SK-N-SH (cell line): Measurements from ENCODE around the gene RSPO4.

ENCODE experiments used
- EP300 ChIP-seq, 2 experiments: IDR thresholded peaks; 2 replicates each; pipeline versions ENCODE4 v1.4.0 to v1.6.1; 2012; ENCODE audit warnings: borderline replicate concordance in 1 of 2, low read depth in 1 of 2, low read length in 1 of 2
- EZH2phosphoT487 ChIP-seq: fragments of 200-600 bp; sonication (generic); IDR thresholded peaks from 2 replicates; pipeline ENCODE4 v1.6.1; 2017; ENCODE audit warnings: low read depth, mixed run types, mild to moderate bottlenecking, antibody characterized with exemption, moderate library complexity, borderline replicate concordance
- FOXJ3 ChIP-seq: sonication (generic); formaldehyde crosslinking; IDR thresholded peaks from 2 replicates; pipeline ENCODE4 v1.5.1; 2020; ENCODE audit warnings: mild to moderate bottlenecking, missing genetic modification reagents
- FOXM1 ChIP-seq: IDR thresholded peaks from 2 replicates; pipeline ENCODE4 v1.4.0; 2012; ENCODE audit warnings: low read depth, mild to moderate bottlenecking
- MXI1 ChIP-seq: IDR thresholded peaks from 2 replicates; pipeline ENCODE4 v1.6.1; 2012; ENCODE audit warnings: mild to moderate bottlenecking, low read depth, low read length, improper control_type of control experiment
- NRF1 ChIP-seq: IDR thresholded peaks from 2 replicates; pipeline ENCODE4 v1.6.1; 2012; ENCODE audit warnings: low read depth, mild to moderate bottlenecking, low read length
- POLR2AphosphoS5 ChIP-seq: IDR thresholded peaks from 2 replicates; pipeline ENCODE4 v1.6.1; 2012; ENCODE audit warnings: low read depth, low read length
- RAD21 ChIP-seq: IDR thresholded peaks from 2 replicates; pipeline ENCODE4 v1.6.1; 2012; ENCODE audit warnings: mild to moderate bottlenecking, low read length
- RCOR1 ChIP-seq: fragments of 150-350 bp; IDR thresholded peaks from 2 replicates; pipeline ENCODE4 v1.6.1; 2017; ENCODE audit warnings: antibody characterized with exemption, low read length
- TAF1 ChIP-seq: IDR thresholded peaks from 2 replicates; pipeline ENCODE4 v1.6.1; 2012; ENCODE audit warnings: low read depth, mild to moderate bottlenecking, low read length, moderate library complexity, borderline replicate concordance
- TEAD4 ChIP-seq: IDR thresholded peaks from 2 replicates; pipeline ENCODE4 v1.4.0; 2012; ENCODE audit warnings: mild to moderate bottlenecking, borderline replicate concordance; ENCODE audit not compliant: insufficient read depth
- TF ChIP-seq, protein P1 (sequence below): fragments of 200-600 bp; sonication (generic); IDR thresholded peaks from 2 replicates; pipeline ENCODE4 v1.6.1; 2017; ENCODE audit warnings: antibody characterized with exemption, mild to moderate bottlenecking, moderate library complexity
- TF ChIP-seq, protein P2 (sequence below): IDR thresholded peaks from 2 replicates; pipeline ENCODE4; 2012
- TF ChIP-seq, protein P3 (sequence below): IDR thresholded peaks from 2 replicates; pipeline ENCODE4 v1.6.1; 2012; ENCODE audit warnings: mild to moderate bottlenecking, low read depth, low read length, moderate library complexity

DNA sequence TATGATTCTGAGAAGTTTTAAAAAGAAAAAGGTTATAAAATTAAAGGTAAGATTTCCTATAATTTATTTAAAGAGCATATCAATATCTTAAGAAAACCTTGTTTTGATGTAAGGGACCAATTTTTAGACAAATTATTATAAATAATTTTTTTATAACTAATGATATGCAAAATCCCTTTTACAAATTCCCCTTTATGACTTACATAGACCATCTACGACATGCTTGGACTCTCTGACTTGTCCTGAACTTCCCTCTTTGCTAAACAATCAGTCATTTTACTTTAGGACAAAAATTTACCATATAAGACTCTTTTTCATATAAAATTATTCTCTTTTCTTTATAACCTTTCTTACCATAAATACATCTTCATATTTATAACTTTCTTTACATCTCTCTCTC is 70.7 kb downstream of the RSPO4 start:
- TF ChIP-seq TAF1: no peak
- no peak for TF ChIP-seq NRF1
- TF ChIP-seq, protein P1, sequence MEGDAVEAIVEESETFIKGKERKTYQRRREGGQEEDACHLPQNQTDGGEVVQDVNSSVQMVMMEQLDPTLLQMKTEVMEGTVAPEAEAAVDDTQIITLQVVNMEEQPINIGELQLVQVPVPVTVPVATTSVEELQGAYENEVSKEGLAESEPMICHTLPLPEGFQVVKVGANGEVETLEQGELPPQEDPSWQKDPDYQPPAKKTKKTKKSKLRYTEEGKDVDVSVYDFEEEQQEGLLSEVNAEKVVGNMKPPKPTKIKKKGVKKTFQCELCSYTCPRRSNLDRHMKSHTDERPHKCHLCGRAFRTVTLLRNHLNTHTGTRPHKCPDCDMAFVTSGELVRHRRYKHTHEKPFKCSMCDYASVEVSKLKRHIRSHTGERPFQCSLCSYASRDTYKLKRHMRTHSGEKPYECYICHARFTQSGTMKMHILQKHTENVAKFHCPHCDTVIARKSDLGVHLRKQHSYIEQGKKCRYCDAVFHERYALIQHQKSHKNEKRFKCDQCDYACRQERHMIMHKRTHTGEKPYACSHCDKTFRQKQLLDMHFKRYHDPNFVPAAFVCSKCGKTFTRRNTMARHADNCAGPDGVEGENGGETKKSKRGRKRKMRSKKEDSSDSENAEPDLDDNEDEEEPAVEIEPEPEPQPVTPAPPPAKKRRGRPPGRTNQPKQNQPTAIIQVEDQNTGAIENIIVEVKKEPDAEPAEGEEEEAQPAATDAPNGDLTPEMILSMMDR: no peak
- TF ChIP-seq EZH2phosphoT487: no peak
- TF ChIP-seq RCOR1: no peak
- no peak for TF ChIP-seq EP300 (IDR thresholded peaks at IDR 0.05; ENCODE audit: borderline replicate concordance in 1 of 2, low read depth in 1 of 2, low read length in 1 of 2)
- no peak for TF ChIP-seq MXI1
- TF ChIP-seq FOXJ3: no peak
- no peak for TF ChIP-seq POLR2AphosphoS5
- no peak for TF ChIP-seq RAD21
- TF ChIP-seq TEAD4: no peak
- TF ChIP-seq, protein P2, sequence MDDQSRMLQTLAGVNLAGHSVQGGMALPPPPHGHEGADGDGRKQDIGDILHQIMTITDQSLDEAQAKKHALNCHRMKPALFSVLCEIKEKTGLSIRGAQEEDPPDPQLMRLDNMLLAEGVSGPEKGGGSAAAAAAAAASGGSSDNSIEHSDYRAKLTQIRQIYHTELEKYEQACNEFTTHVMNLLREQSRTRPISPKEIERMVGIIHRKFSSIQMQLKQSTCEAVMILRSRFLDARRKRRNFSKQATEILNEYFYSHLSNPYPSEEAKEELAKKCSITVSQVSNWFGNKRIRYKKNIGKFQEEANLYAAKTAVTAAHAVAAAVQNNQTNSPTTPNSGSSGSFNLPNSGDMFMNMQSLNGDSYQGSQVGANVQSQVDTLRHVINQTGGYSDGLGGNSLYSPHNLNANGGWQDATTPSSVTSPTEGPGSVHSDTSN: no peak
- TF ChIP-seq, protein P3, sequence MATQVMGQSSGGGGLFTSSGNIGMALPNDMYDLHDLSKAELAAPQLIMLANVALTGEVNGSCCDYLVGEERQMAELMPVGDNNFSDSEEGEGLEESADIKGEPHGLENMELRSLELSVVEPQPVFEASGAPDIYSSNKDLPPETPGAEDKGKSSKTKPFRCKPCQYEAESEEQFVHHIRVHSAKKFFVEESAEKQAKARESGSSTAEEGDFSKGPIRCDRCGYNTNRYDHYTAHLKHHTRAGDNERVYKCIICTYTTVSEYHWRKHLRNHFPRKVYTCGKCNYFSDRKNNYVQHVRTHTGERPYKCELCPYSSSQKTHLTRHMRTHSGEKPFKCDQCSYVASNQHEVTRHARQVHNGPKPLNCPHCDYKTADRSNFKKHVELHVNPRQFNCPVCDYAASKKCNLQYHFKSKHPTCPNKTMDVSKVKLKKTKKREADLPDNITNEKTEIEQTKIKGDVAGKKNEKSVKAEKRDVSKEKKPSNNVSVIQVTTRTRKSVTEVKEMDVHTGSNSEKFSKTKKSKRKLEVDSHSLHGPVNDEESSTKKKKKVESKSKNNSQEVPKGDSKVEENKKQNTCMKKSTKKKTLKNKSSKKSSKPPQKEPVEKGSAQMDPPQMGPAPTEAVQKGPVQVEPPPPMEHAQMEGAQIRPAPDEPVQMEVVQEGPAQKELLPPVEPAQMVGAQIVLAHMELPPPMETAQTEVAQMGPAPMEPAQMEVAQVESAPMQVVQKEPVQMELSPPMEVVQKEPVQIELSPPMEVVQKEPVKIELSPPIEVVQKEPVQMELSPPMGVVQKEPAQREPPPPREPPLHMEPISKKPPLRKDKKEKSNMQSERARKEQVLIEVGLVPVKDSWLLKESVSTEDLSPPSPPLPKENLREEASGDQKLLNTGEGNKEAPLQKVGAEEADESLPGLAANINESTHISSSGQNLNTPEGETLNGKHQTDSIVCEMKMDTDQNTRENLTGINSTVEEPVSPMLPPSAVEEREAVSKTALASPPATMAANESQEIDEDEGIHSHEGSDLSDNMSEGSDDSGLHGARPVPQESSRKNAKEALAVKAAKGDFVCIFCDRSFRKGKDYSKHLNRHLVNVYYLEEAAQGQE: no peak
- TF ChIP-seq FOXM1: no peak
